ENCODE results near the gene ABHD17C.

ABHD17C gene

DNA sequence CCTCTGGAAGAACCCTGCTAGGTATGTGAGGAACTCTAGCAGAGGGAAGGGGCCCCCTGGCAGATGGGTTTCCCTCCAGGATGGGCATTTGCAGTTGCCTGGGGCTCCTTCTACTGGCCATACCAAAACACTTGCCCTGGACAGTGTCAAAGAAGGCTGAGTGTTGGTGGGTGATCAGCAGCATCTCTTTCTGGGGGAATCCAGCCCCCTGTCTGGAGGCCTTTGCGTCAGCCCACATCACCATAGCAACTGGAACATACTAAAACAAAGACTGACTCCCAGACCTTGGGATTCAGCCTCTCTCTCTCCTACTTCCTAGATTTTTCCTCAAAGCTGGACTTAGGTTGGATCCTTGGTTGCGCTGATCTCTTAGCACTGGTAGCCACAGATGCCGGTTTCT, 92.2 kb downstream of the ABHD17C start:
- no peak for DNase-seq (ENCODE audit: low read depth)

DNA sequence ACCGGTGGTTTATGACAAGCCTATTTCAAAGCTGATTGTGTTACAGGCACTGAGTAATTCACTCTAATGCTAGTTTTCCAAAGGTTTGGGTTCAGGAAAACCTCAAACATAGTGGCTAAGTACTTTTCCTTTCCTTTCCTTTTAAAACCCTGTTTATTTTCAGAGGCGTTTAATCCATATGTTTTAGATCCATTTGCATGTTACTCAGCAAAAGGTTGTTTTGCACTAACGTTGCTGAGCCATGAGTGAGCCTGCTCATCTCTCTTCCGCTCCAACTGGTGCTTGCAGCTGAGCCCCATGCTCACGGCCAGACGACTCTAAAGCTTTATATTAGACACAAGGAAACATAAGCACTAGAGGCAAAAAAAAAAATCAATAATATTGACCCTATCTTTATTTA, 93.4 kb downstream of the ABHD17C start:
- DNase-seq (ENCODE audit: low read depth) = no peak

DNA sequence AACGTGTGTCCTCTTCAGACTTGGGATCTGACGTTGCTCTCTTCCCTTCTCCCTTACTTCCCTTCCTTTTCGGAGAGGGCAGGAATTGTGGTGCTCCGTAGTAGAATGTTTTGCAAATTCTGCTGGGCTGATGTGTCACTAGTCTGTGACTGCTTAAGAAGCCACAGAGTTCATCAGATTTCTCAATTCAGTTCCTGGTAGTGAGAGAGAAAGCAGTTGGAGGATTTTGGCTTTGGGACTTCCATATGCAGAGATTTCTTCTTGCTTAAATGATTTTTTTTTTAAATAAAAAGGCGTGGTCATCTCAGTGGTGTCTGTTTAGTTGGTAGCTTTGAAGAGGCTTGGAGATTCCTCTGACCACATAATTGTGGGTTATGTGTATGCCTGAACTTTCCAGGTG, 94.2 kb downstream of the ABHD17C start:
- DNase-seq (ENCODE audit: low read depth) = no peak

DNA sequence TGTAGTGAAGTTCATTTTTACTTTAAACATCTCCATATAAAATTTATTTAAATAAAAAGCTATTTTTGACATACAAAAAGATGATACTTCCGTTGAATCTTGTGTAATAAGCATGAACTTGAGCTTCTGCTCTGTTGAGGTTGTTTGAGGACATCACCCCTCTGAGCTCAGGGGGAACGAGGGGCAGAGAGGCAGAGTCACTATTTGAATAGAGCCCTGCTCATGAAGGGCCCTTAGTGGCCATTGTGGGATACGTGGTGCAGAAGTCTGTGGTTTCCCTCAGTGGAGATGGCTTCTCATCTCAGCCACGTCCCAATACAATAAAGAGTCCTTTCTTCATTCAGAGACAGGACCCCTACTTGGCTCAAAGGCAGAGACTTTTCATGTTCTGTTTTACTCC, 94.7 kb downstream of the ABHD17C start:
- DNase-seq (ENCODE audit: low read depth) = no peak

DNA sequence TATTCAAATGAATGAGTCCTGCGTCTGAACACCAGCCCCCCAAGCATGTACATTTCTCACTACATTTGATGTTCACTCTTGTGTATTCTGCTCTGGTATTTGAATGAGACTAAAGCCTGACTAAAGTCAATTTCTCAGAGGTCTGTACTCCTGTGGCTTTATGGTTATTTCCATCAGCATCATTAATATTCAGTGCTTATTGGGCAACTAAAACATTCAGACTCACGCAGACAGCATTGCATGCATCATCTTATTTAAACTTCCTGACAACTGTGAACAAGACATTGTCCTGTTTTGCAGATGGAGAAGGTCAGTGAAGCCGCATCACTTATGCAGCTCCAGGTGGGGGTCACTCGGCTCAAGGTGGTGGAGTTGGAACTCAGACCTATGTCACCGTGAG, 95.1 kb downstream of the ABHD17C start:
- no peak for DNase-seq (ENCODE audit: low read depth)

DNA sequence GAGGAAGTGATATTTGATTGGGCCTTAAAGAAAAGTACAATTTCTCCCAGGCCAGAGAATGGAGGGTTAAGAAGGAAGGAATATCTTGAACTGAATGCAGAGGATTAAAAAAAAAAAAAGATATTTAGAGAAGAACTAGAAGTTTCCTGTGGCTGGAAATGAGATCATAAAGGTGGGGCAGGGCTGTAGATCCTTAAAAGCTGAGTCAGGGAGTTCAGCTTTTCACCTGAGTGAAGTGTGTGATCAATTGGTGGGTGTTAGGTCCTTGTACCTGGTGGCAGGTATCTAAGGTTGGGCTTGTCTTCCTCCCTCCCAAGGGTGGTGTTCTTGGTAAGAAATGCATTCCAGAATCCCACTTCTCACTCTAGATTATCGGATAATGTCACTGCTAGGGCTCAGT, 95.9 kb downstream of the ABHD17C start:
- DNase-seq (ENCODE audit: low read depth) = no peak

DNA sequence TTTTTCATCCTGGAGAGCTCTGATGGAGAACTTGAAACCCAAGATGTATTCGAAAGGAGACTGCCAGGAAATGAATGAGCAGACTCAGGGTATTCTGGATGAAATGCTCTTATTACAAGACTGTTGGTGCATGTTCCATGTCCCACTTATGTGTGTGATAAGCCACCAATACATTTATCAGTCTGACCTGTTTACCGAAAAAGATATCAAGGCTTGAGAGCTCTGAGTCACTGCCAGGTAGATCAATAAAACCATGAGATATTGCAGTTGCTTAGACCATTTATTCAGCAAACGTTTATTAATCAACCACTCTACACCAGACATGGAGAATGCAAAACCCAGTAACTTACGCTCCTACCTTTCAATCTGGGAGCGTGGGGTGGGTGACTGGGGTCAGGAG, 101.3 kb downstream of the ABHD17C start:
- no peak for DNase-seq (ENCODE audit: low read depth)

DNA sequence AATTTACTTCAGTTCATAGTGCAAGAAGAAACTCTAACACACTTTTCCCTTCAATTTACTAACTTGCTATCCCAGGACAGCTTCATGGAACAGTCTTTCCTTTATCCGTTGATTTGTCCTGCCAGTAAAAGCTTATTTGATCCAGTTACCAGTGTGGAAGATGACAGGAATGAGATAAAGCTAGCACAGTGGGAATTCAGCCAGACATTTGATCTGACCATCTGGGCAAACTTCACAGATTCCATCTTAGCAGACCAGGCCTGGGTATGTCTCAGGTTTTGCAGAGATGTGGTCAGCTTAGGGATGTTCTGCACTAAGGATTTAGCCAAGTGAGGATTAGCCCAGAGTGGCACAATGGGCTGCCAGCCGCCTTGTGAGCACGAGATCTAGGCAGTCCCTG, 103.8 kb downstream of the ABHD17C start:
- no peak for DNase-seq (ENCODE audit: low read depth)

DNA sequence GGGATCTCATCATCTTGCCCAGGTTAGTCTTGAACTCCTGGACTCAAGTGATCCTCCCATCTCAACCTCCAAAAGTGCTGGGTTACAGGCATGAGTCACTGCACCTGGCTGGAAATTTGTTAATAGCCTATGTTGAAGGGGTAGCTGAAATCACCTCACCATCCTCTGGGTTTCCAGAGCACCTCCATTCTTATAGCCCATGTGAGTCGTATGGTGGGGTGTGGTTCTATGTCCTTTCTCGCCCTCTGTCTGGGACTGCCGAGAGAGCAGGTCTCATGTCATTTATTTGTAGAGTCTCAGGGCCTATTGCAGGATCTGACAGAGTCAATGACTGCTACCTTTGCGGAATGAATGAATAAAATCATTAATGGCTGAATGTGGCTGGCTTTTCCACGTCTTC, 105.0 kb downstream of the ABHD17C start:
- no peak for DNase-seq (ENCODE audit: low read depth)

DNA sequence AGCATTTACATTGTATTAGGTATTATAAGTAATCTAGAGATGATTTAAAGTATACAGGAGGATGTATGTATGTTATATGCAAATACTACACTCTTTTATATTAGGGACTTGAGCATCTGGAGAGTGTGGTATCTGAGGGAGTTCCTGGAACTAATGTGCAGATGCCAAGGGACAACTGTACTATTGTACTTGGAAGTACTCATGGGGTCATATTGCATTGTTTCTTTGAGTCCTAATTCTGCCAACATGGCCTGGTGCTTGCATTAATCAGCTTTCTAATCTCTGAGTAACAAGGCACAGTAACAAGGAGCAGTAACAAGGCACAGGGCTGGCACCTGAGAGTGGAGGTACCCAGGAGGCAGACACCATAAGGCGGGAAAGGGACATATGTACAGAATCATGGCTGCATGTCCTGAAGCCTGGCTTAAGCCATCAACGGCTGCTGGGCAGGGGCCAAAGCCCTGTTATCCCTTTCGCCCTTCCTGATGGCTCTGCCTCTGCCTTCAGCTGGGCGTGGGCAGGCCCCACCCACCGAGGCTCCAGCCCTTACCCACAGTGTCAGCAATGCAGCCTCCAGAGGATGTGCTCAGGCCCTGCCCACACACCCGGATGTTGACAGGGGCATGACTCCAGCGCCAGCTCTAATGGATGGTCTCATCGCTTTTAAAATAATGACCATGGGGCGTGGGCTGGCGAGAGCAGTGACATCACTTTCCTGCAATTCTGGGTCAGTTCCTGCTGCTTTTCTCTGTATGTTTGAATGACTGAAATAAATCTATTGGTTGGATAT, 107.0 kb downstream of the ABHD17C start:
- no peak for DNase-seq (ENCODE audit: low read depth)

DNA sequence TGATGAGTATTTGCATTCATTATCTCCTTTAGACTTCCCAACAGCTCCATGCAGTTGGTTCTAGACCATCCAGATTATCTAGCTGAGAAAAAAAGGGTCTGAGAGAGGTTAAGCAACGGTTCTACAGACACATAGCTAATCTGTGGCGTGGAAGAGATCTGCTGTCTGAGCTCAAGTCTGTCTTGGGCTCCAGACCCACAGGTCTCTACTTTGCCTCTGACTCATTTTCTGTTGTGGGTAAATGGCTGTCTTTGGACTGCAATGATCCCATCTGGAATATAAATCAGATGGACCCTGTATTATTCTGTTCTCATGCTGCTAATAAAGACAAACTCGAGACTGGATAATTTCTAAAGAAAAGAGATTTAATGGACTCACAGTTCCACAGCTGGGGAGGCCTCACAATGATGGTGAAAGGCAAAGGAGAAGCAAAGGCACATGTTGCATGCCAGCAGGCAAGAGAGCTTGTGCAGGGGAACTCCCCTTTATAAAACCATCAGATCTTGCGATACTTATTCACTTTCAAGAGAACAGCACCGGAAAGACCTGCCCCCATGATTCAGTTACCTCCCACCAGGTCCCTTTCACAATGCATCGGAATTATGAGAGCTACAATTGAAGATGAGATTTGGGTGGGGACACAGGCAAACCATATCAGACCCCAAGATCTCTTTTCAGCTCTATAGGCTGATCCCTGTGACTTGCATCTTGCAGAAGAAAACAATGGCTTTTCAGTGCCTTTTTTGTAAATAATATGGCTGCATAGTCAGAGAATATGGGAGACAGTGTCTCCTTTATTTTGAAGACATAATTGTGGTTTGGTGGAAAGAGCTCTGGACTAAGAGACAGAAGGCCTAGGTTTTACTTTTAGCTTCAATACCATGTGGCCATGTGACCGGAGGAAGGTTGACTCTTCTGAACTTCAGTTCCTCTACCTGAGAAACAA, 108.7 kb downstream of the ABHD17C start:
- DNase-seq (ENCODE audit: low read depth) = peak; percentile 17

DNA sequence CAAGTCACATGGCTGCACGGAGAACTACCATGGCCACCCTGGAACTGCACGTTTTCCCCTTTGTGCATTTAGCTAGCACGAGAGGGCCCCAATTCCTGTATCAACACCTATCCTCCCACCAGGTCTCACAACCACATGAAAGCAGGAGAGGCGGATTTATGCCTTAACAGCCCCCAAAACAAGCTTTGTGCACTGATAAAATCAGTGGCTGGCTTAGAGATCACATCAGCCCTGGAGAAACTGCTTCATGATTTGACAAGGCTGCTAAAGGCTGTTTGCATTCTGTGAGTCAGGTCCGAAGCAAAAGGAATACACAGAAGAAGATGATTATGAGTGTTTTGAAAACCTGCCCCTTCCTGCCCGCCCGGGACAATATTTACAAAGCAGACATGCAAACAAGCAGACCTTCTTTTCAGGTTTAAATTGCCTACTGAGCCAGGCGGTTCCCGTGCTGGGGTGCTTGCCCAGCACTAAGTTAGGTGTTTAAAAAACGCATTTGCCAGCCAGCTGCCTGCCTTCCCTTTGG, 109.9 kb downstream of the ABHD17C start:
- DNase-seq (ENCODE audit: low read depth) = no peak

All from stimulated activated CD8-positive, alpha-beta memory T cell treated with anti-CD3 and anti-CD28 coated beads, Interleukin-4, amount 100 ng/mL, for 24 hours (primary cell).